ENCODE data around the gene NCCRP1.

- TF ChIP-seq POLR2A (IDR thresholded peaks at IDR 0.05) (no peak), CTCF (IDR thresholded peaks at IDR 0.05) (no peak)
These were observed 52.0 kb downstream of the NCCRP1 start, which contains the start of gene IFNL4 for GRCh38 chr19:39248806-39249205.
